SH-SY5Y (cell line): ENCODE data around the gene MAP3K5.

Experiments
- GATA2 ChIP-seq: IDR thresholded peaks from 2 replicates; pipeline ENCODE4 v1.6.1; 2011; ENCODE audit warnings: mild to moderate bottlenecking, low read depth, low read length
- GATA3 ChIP-seq: IDR thresholded peaks from 2 replicates; pipeline ENCODE4 v1.6.1; 2011; ENCODE audit warnings: low read depth, mild to moderate bottlenecking, low read length, moderate library complexity

GRCh38 chr6:136609873-136610706, 182.2 kb downstream of the MAP3K5 start:
- no peak for TF ChIP-seq GATA3
- no peak for TF ChIP-seq GATA2
